WERI-Rb-1 (cell line): Measurements from ENCODE around the gene MAP3K15.
"Not testable (repeated sequence)": the region's sequence is repeated elsewhere in the genome, so short reads cannot be mapped to it uniquely, and the experiment has no call there.

ENCODE experiments used
- DNase-seq: peaks from one replicate; pipeline ENCODE4 v3.0.0-alpha.2; 2020
- H3K27ac ChIP-seq: fragments of 250-450 bp; sonication (Bioruptor Pico); 2 replicates; pipeline ENCODE4 v1.5.1; 2020; ENCODE audit warnings: mild to moderate bottlenecking, moderate library complexity
- H3K27me3 ChIP-seq: fragments of 250-450 bp; sonication (Bioruptor Pico); 2 replicates; pipeline ENCODE4 v1.5.1; 2021; ENCODE audit warnings: mild to moderate bottlenecking, low read depth, moderate library complexity; ENCODE audit not compliant: insufficient read depth, severe bottlenecking
- H3K36me3 ChIP-seq: fragments of 250-450 bp; sonication (Bioruptor Pico); 2 replicates; pipeline ENCODE4 v1.5.1; 2020; ENCODE audit warnings: mild to moderate bottlenecking, moderate library complexity
- H3K4me3 ChIP-seq: 2 replicates; pipeline ENCODE4 v1.5.1; 2011; ENCODE audit warnings: low read depth, mild to moderate bottlenecking, control low read depth, low read length
- H3K9me3 ChIP-seq: fragments of 250-450 bp; sonication (Bioruptor Pico); 2 replicates; pipeline ENCODE4 v1.5.1; 2021; ENCODE audit warnings: mild to moderate bottlenecking, moderate library complexity; ENCODE audit not compliant: severe bottlenecking
- TF ChIP-seq, protein P1 (sequence below): IDR thresholded peaks from 2 replicates; pipeline ENCODE4 v1.5.1; 2011; ENCODE audit warnings: low read depth, mild to moderate bottlenecking, control low read depth, inconsistent platforms, low read length

MAP3K15 gene

GRCh38 chrX:19532709-19533108 lies 17.4 kb upstream of the MAP3K15 start:
- no peaks in the 10 kb centered on the region for H3K27me3 ChIP-seq
- H3K27ac ChIP-seq: no peak overlapping the region
- TF ChIP-seq, protein P1, sequence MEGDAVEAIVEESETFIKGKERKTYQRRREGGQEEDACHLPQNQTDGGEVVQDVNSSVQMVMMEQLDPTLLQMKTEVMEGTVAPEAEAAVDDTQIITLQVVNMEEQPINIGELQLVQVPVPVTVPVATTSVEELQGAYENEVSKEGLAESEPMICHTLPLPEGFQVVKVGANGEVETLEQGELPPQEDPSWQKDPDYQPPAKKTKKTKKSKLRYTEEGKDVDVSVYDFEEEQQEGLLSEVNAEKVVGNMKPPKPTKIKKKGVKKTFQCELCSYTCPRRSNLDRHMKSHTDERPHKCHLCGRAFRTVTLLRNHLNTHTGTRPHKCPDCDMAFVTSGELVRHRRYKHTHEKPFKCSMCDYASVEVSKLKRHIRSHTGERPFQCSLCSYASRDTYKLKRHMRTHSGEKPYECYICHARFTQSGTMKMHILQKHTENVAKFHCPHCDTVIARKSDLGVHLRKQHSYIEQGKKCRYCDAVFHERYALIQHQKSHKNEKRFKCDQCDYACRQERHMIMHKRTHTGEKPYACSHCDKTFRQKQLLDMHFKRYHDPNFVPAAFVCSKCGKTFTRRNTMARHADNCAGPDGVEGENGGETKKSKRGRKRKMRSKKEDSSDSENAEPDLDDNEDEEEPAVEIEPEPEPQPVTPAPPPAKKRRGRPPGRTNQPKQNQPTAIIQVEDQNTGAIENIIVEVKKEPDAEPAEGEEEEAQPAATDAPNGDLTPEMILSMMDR: no peak
- H3K36me3 ChIP-seq: no peaks in the 10 kb centered on the region
- DNase-seq: no peak
- H3K9me3 ChIP-seq: no peaks in the 10 kb centered on the region
- H3K4me3 ChIP-seq: no peak overlapping the region

DNA sequence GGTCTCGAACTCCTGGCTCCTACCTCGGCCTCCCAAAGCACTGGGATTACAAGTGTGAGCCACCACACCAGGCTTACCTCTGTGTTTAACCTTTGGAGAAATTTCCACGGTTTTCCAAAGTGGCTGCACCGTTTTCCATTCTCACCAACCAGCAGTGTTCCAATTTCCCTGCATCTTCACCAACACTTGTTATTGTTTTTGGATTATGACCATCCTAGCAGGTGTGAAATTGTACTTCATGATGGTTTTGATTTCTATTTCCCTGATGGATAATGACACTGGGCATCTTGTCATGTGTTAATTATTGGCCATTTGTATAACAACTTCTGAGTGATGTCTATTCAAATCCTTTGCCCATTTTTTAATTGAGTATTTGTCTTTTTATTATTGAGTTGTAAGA lies 2.7 kb upstream of the MAP3K15 start:
- Histone ChIP-seq H3K9me3 (peaks cover 5% of the 10 kb centered on the region), H3K27me3 (peaks cover 10% of the 10 kb centered on the region), H3K36me3 (no peaks in the 10 kb centered on the region), H3K4me3 (no peak overlapping the region), H3K27ac (no peak overlapping the region)
- DNase-seq: no peak
- TF ChIP-seq, protein P1: no peak

DNA sequence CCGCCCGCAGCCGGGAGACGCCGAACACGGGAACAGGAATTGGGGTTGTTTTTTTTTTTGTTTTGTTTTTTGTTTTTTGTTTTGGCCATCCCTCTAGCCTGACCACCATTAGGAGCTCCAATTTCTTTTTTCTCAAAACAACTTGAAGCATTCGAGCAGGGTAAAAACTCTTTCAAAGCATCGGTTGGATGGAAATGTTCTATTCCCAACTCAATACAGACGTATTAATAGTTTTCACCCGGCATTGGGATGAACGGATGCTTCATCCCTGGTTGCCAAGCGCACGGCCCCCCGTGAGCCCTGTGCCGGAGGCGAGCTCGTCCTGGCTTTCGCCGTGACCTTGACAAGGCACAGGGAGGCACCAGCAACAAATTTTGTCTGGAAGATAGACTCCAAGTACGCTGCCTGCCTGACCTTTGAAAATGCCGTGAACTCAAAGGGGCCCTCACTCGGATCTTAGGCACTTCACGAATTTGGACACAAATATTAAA lies 352 bp upstream of the MAP3K15 start:
- TF ChIP-seq, protein P1: peak; percentile 21; the same call in 1 of the 2 replicates
- H3K36me3 ChIP-seq: no peaks in the 10 kb centered on the region
- H3K4me3 ChIP-seq: peak overlapping the region; percentile 32
- DNase-seq: no peak
- H3K27ac ChIP-seq: no peak overlapping the region
- H3K9me3 ChIP-seq: no peaks in the 10 kb centered on the region
- H3K27me3 ChIP-seq: peaks cover 10% of the 10 kb centered on the region

GRCh38 chrX:19513383-19513782 lies 1.9 kb downstream of the MAP3K15 start:
- no peaks in the 10 kb centered on the region for H3K36me3 ChIP-seq

GRCh38 chrX:19512961-19513360 lies 2.3 kb downstream of the MAP3K15 start:
- Histone ChIP-seq H3K4me3 (no peak overlapping the region), H3K27ac (no peak overlapping the region), H3K9me3 (no peaks in the 10 kb centered on the region), H3K27me3 (peaks cover 10% of the 10 kb centered on the region), H3K36me3 (no peaks in the 10 kb centered on the region)
- no peak for DNase-seq
- TF ChIP-seq, protein P1: no peak

More at GRCh38 chrX:19513383-19513782, 1.9 kb downstream of the MAP3K15 start:
- Histone ChIP-seq H3K9me3 (no peaks in the 10 kb centered on the region), H3K27ac (no peak overlapping the region), H3K4me3 (no peak overlapping the region), H3K27me3 (peaks cover 10% of the 10 kb centered on the region)
- peak; percentile 13 for DNase-seq
- TF ChIP-seq, protein P1: no peak

- Histone ChIP-seq H3K27me3 (peaks cover 10% of the 10 kb centered on the region), H3K9me3 (no peaks in the 10 kb centered on the region), H3K36me3 (no peaks in the 10 kb centered on the region), H3K4me3 (no peak overlapping the region), H3K27ac (no peak overlapping the region)
- TF ChIP-seq, protein P1: no peak
- no peak for DNase-seq
Measured at GRCh38 chrX:19512359-19512758, 2.9 kb downstream of the MAP3K15 start.

DNA sequence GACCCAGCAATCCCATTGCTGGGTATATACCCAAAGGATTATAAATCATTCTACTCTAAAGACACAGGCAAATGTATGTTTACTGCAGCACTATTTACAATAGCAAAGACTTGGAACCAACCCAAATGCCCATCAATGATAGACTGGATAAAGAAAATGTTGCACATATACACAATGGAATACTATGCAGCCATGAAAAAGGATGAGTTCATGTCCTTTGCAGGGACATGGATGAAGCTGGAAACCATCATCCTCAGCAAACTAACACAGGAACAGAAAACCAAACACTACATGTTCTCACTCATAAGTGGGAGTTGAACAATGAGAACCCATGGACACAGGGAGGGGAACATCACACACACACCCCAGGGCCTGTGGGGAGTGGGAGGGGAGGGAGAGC lies 3.5 kb downstream of the MAP3K15 start:
- H3K27ac ChIP-seq, DNase-seq, H3K9me3 ChIP-seq, H3K4me3 ChIP-seq, H3K36me3 ChIP-seq: not testable (repeated sequence)
- peaks cover 10% of the 10 kb centered on the region for H3K27me3 ChIP-seq
